AG04449 (cell line): ENCODE measurements around the gene PIGN.

Experiments used
- CTCF ChIA-PET: fragments of 350-600 bp; formaldehyde crosslinking; extraction: SDS; loops from one replicate; lab custom pipeline; 2021; ENCODE audit warnings: antibody characterized with exemption; lab: Yijun Ruan, JAX
- POLR2A ChIA-PET: fragments of 400-600, 350-600 bp; formaldehyde crosslinking; extraction: SDS; loops from one replicate; lab custom pipeline; 2020; ENCODE audit warnings: antibody characterized with exemption, inconsistent platforms; lab: Yijun Ruan, JAX
- DNase-seq: peaks from one replicate; pipeline ENCODE4 v3.0.0-alpha.2; 2010; ENCODE audit warnings: low read depth, low spot score
- H3K4me3 ChIP-seq: 2 replicates; pipeline ENCODE4 v1.5.1; 2011; ENCODE audit warnings: low read depth, mild to moderate bottlenecking, control low read depth, low read length
- TF ChIP-seq, protein P1 (sequence below): IDR thresholded peaks from one replicate; pipeline ENCODE4 v1.5.1; 2011; ENCODE audit warnings: mild to moderate bottlenecking, moderate library complexity, low read length, control low read depth, inconsistent platforms; ENCODE audit not compliant: insufficient read depth; ENCODE audit errors: missing control alignments

Gene PIGN

DNA sequence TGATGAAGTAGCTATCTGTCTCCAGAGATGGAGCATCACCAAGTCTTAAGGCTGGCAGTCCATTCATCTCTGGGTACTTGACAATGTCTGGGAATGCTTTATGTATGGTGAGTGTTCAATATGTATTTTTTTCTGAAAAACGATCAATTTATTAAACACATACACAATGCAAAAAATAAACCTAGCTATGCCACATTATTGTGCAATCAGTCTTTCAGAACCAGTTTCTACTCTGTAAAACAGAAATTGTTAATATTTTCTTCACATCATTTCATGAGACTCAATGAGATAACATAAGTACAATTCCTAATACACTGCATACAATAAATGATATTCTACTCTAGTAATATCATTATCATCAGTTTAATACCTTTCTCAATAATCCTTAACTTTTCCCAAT is 122.5 kb downstream of the PIGN start:
- TF ChIP-seq, protein P1, sequence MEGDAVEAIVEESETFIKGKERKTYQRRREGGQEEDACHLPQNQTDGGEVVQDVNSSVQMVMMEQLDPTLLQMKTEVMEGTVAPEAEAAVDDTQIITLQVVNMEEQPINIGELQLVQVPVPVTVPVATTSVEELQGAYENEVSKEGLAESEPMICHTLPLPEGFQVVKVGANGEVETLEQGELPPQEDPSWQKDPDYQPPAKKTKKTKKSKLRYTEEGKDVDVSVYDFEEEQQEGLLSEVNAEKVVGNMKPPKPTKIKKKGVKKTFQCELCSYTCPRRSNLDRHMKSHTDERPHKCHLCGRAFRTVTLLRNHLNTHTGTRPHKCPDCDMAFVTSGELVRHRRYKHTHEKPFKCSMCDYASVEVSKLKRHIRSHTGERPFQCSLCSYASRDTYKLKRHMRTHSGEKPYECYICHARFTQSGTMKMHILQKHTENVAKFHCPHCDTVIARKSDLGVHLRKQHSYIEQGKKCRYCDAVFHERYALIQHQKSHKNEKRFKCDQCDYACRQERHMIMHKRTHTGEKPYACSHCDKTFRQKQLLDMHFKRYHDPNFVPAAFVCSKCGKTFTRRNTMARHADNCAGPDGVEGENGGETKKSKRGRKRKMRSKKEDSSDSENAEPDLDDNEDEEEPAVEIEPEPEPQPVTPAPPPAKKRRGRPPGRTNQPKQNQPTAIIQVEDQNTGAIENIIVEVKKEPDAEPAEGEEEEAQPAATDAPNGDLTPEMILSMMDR: no peak
- no peak overlapping the region for H3K4me3 ChIP-seq
- CTCF ChIA-PET: no interaction called here
- POLR2A ChIA-PET: no interaction called here
- DNase-seq: no peak

DNA sequence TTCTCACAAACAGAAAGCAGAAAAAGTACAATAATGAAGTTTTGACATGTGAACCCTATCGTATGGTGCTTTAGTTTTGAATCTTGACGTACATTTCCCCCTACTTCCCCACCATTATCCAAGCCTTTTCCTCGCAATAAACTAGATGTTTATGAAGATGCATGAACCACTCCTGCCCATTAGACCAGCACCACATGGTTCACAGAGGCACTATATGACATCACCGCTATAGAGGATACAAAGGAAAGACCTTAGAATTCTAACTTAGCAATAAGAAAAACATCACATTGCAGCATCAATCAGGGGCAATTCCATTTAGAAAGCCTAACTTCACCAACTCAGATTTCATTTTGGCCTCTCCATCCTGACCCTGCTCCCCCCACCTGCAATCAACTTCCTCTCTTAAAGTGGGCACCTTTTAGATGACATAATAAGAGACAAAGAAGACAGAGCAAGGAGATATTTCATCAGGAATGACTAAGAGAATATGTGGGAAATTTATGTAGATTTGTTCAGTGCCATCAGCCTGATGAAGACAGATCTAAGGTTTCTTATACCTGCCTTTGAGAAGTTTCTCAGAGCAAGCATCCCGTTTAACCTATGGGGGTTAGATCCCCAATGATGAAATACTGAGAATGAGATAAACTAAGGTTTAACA is 124.9 kb downstream of the PIGN start:
- TF ChIP-seq, protein P1: no peak
- CTCF ChIA-PET: no interaction called here
- POLR2A ChIA-PET: no interaction called here
- H3K4me3 ChIP-seq: no peak overlapping the region
- DNase-seq: no peak

DNA sequence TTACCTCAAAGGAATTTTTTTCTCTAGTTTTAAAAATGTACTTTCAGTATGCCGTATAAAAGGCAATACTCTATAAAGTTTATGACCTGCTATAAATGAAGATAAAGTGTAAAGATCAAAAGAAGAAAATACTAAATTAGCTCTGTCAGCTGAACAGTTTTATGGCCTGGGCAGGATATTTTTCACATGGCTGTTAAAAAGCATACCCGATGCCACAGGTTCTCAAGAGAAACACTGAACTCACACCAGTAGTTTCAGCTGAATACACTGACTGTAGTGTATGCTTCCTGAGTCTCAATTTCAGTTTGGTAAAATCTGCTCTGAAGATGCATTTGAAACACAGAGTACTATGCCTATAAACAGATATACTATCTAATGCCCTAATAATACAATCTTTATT is 126.0 kb downstream of the PIGN start:
- TF ChIP-seq, protein P1: no peak
- CTCF ChIA-PET: interaction anchor here (1.4 kb wide), 1 partner anchor 21 kb away, joined by 3 read pairs; no protein-coding TSS in a partner anchor

DNA sequence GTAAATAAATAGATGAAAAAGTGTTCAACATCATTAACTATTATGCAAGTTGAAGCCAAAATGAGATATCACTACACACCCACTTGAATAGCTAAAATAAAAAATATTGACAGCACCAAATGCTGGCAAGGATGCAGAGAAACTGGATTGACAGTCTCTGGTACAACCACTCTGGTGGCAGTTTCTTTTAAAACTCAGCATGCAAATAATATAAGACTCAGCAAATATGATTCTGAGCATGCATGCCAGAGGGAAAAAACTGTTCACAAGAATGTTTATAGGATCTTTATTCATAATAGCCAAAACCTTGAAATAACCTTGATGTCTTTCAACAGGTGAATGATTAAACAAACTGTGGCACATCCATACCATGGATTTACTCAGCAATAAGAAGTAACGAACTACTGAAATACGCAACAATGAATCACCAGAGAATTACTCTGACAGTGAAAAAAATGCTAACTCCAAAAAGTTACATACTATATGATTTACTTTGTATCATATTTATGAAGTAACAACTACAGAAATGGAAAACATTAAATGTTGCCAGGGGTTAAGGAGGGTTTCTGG is 131.8 kb downstream of the PIGN start:
- no peak overlapping the region for H3K4me3 ChIP-seq
- TF ChIP-seq, protein P1: no peak
- DNase-seq: no peak
- CTCF ChIA-PET: interaction anchor here (0.9 kb wide), 1 partner anchor 472 kb away, joined by 3 read pairs; no protein-coding TSS in a partner anchor
- POLR2A ChIA-PET: no interaction called here

More for the DNA sequence above, 126.0 kb downstream of the PIGN start:
- no peak overlapping the region for H3K4me3 ChIP-seq
- POLR2A ChIA-PET: no interaction called here
- DNase-seq: no peak

DNA sequence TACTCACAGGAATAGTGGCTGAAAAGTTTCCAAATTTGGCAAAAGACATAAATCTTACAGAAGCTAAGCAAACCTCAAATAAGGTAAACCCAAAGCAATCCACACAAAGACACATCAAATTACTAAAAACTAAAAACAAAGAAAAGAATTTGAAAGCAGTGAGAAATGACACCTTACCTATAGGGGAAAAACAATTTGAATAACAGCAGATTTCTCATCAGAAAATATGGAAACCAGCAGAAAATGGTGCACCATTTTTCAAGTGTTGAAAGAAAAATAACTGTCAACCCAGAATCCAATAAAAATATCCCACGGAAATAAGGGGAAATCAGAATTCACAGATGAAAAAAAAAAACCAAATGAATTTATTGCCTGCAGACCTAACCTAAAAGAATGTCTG is 138.6 kb downstream of the PIGN start:
- no peak for DNase-seq
- TF ChIP-seq, protein P1: no peak
- H3K4me3 ChIP-seq: no peak overlapping the region
- ChIA-PET CTCF (interaction anchor here (1.2 kb wide), 1 partner anchor 10 kb away, joined by 3 read pairs; no protein-coding TSS in a partner anchor), POLR2A (no interaction called here)

DNA sequence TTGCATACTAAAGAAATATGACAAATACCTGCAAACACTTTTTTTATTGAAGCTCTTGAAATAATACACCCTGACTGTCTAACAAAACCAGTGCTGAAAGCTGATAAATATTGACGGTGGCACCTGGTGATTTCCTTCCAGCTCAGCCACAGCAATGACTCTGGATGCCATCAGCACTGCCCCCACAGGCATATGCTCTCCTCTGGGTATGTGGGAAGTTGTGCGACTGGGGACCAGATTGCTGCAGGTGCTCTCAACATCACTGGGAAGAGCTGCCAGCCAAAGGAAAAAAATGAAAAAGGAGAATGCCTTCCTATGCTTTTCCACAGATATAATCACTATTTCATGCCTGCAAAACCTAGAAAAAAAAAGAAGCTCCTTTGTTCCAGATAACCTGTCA is 141.5 kb downstream of the PIGN start:
- CTCF ChIA-PET: interaction anchor here (1.0 kb wide), 1 partner anchor 464 kb away, joined by 4 read pairs; no protein-coding TSS in a partner anchor
- POLR2A ChIA-PET: no interaction called here
- no peak for DNase-seq
- no peak overlapping the region for H3K4me3 ChIP-seq
- TF ChIP-seq, protein P1: no peak
